Measurements from ENCODE around the gene PCNT. TPM values are rescaled to one million over a fixed set of nuclear protein-coding genes. Genes with fewer than 3 reads are reported as not detected.

PCNT gene
- total and polyA plus RNA-seq, 2 of the 8 experiments (the other 6 are each of a cell fraction or from before 2014, with no cell fraction given) = 9.9 to 45.1 TPM

DNA sequence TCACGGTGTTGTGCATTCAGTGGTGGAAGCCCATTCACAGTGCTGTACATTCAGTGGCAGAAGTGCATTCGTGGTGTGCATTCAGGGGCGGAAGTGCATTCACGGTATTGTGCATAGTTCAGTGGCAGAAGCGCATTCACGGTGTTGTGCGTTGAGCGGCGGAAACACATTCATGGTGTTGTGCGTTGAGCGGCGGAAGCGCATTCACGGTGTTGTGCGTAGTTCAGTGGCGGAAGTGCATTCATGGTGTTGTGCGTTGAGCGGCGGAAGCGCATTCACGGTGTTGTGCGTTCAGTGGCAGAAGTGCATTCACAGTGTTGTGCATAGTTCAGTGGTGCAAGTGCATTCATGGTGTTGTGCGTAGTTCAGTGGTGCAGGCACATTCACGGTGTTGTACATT, 60.6 kb downstream of the PCNT start:
- H3K27me3 ChIP-seq (replicated peaks in 1 of 4; ENCODE audit: control insufficient read depth in 3 of 4, extremely low read depth in 1 of 4, insufficient read depth in 3 of 4, low read length in 3 of 4) = no peaks in the 10 kb centered on the region
- no peak overlapping the region for H3K23ac ChIP-seq (ENCODE audit: insufficient read length)
- no peak overlapping the region for H3K9ac ChIP-seq (replicated peaks in 1 of 4; ENCODE audit: extremely low read depth in 1 of 4, low read depth in 3 of 4, low read length in 3 of 4)
- no peak overlapping the region for H3K4ac ChIP-seq (replicated peaks; ENCODE audit: insufficient read length, low read depth, low read length)
- H3K23me2 ChIP-seq (ENCODE audit: low read depth, low read length) = no peaks in the 10 kb centered on the region
- H3K79me1 ChIP-seq (ENCODE audit: low read depth, low read length) = peaks cover 21% of the 10 kb centered on the region
- H3K4me2 ChIP-seq (ENCODE audit: insufficient read depth in 1 of 2, low read depth in 2 of 2, low read length in 2 of 2) = no peak overlapping the region
- H2BK20ac ChIP-seq (ENCODE audit: low read length) = no peak overlapping the region
- peak overlapping the region; percentile 35; the same call in 1 of the 2 replicates for H2BK5ac ChIP-seq (ENCODE audit: low read depth, low read length)
- H3K14ac ChIP-seq (ENCODE audit: insufficient read length) = no peak overlapping the region
- H4K8ac ChIP-seq (ENCODE audit: extremely low read depth, insufficient read depth, low read length) = no peak overlapping the region; the same call in 1 of the 2 replicates
- no peak overlapping the region for H2AFZ ChIP-seq (ENCODE audit: low read length)
- H3K18ac ChIP-seq (ENCODE audit: extremely low read depth, low read length) = no peak overlapping the region
- H3K79me2 ChIP-seq (ENCODE audit: control insufficient read depth in 1 of 2, insufficient read depth in 2 of 2, low read length in 2 of 2) = peaks cover 0 to 39% of the 10 kb centered on the region in 2 experiments; a peak in 3 of 4 replicates
- H3K4me3 ChIP-seq (ENCODE audit: extremely low read depth in 1 of 4, insufficient read depth in 2 of 4, low read depth in 3 of 4, low read length in 4 of 4) = no peak overlapping the region
- 95% methylated on average over 24 of the region's 24 CpGs; no CpG with 5 or more reads in 1 of the 2 experiments for WGBS, 2 experiments (ENCODE audit: extremely low coverage in 1 of 2, insufficient coverage in 1 of 2, insufficient read length in 1 of 2, insufficient replicate concordance in 2 of 2, low coverage in 1 of 2, low lambda C conversion rate in 2 of 2, missing lambda C conversion rate in 1 of 2)
- POLR2A ChIA-PET (ENCODE audit: partially characterized antibody) = no interaction called here
- FAIRE-seq = no peak
- peak overlapping the region; percentile 63; the same call in 1 of the 2 replicates for H2BK12ac ChIP-seq (ENCODE audit: low read depth, low read length)
- peaks cover 0 to 28% (median 14%) of the 10 kb centered on the region in 4 experiments; a peak in 5 of 8 replicates for H3K36me3 ChIP-seq (ENCODE audit: control insufficient read depth in 2 of 4, insufficient read depth in 4 of 4, low read length in 3 of 4)
- DNase-seq (ENCODE audit: low read depth in 1 of 2, low spot score in 2 of 2) = no peak
- H2AK5ac ChIP-seq (ENCODE audit: low read depth, low read length) = peak overlapping the region; percentile 28; the same call in 1 of the 2 replicates
- peaks cover 2 to 7% (median 6%) of the 10 kb centered on the region in 4 experiments; a peak in 6 of 7 replicates for H3K4me1 ChIP-seq (replicated peaks in 1 of 4; ENCODE audit: control insufficient read depth in 3 of 4, insufficient read depth in 4 of 4, low read length in 3 of 4)
- CTCF ChIA-PET (ENCODE audit: partially characterized antibody) = no interaction called here
- no peak overlapping the region for H4K91ac ChIP-seq (replicated peaks; ENCODE audit: insufficient read length, low read length)
- no peak overlapping the region for H3K27ac ChIP-seq (ENCODE audit: low read depth, low read length)
- H3K56ac ChIP-seq (replicated peaks; ENCODE audit: insufficient read length, low read depth, low read length) = no peak overlapping the region
- H4K5ac ChIP-seq (ENCODE audit: insufficient read length, low read depth, low read length) = no peak overlapping the region
- no peak overlapping the region for H2BK120ac ChIP-seq (replicated peaks; ENCODE audit: low read depth, low read length)
- H4K20me1 ChIP-seq (replicated peaks in 1 of 2; ENCODE audit: control insufficient read depth in 1 of 2, insufficient read depth in 2 of 2, low read length in 2 of 2) = peaks cover 0 to 6% of the 10 kb centered on the region in 2 experiments
- peaks cover 10 to 18% of the 10 kb centered on the region in 2 experiments; a peak in 2 of 4 replicates for H3K9me3 ChIP-seq (ENCODE audit: insufficient read depth in 2 of 2, low read depth in 1 of 2, low read length in 1 of 2)
- H2BK15ac ChIP-seq (ENCODE audit: low read length) = no peak overlapping the region
- no peak for TF ChIP-seq CBX8 (IDR thresholded peaks at IDR 0.05; ENCODE audit: borderline replicate concordance, low read depth, low read length)
- no peak for TF ChIP-seq SRF (IDR thresholded peaks at IDR 0.05; ENCODE audit: low read depth, low read length)
- TF ChIP-seq, protein P1, sequence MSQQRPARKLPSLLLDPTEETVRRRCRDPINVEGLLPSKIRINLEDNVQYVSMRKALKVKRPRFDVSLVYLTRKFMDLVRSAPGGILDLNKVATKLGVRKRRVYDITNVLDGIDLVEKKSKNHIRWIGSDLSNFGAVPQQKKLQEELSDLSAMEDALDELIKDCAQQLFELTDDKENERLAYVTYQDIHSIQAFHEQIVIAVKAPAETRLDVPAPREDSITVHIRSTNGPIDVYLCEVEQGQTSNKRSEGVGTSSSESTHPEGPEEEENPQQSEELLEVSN (IDR thresholded peaks at IDR 0.05) = no peak
- no peak for TF ChIP-seq GTF2F1 (IDR thresholded peaks at IDR 0.05; ENCODE audit: borderline replicate concordance, low read depth, low read length)
- no peak for TF ChIP-seq NRF1 (IDR thresholded peaks at IDR 0.05; ENCODE audit: low read depth, low read length)
- no peak for TF ChIP-seq JUND (IDR thresholded peaks at IDR 0.05; ENCODE audit: low read length)
- no peak for TF ChIP-seq EGR1 (IDR thresholded peaks at IDR 0.05; ENCODE audit: borderline replicate concordance, low read depth, low read length)
- TF ChIP-seq RNF2 (IDR thresholded peaks at IDR 0.05; ENCODE audit: borderline replicate concordance, low read depth, low read length, missing control alignments, poor library complexity, severe bottlenecking) = no peak
- no peak for TF ChIP-seq CREB1 (IDR thresholded peaks at IDR 0.05)
- TF ChIP-seq BCL11A (IDR thresholded peaks at IDR 0.05; ENCODE audit: low read depth in 2 of 2, low read length in 2 of 2) = no peak
- TF ChIP-seq, protein P2, sequence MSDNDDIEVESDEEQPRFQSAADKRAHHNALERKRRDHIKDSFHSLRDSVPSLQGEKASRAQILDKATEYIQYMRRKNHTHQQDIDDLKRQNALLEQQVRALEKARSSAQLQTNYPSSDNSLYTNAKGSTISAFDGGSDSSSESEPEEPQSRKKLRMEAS (IDR thresholded peaks at IDR 0.05) = no peak
- no peak for TF ChIP-seq SAP30 (IDR thresholded peaks at IDR 0.05; ENCODE audit: insufficient read depth, insufficient replicate concordance, low read length)
- TF ChIP-seq SP1 (IDR thresholded peaks at IDR 0.05; ENCODE audit: low read depth, low read length) = no peak
